NCI-H524 (cell line): ENCODE data around the gene MRPL54.
"Not testable (repeated sequence)": the region's sequence is repeated elsewhere in the genome, so short reads cannot be mapped to it uniquely, and the experiment has no call there.

Source experiments
- DNase-seq, 2 experiments: peaks; one replicate each; lab custom pipeline; 2025; lab: John Stamatoyannopoulos, UW

Gene MRPL54

GRCh38 chr19:3810708-3811355 is 48.4 kb downstream of the MRPL54 start:
- no peak for DNase-seq

DNA sequence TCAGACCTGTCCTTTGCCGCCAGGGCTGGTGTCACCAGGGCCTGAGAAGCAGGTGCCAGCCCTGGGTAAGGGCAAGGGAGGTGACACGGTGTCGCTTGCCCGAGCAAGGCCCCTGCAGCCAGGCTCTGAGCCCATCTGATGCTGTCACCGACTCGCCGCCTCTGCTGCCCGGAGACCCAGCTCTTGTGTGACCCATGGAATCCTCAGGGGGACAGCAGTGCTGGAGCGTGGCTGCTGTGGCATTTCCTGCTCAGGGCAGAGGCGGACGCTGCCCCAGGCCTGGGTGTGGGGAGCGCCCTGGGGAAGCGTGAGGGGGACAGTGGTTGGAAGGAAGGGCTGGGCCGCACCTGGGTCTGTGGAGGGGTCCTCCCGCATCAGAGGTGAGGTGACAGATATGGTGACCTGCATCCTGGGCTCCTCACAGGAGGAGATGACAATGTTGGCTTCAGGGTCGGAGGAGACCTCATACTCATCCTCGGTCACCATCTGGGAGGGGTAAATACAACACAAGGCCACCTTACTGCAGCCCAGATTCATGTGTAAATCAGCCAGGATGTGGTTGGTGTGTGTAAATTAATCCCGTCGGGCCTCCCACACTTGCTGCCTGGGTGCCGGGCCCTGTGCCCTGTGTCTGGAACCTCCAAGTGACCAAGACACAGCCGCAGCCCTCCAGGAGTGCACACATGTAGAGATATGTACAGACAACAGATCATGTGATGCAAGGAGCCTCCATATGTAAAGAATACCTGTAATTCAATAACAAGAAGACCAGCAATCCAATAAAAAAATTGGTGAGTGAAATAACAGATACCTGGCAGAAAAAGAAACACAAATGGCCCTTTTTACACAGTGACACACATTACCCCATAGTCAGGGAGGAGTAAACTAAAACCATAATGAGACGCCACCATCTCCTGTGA is 51.3 kb downstream of the MRPL54 start:
- DNase-seq: no peak

GRCh38 chr19:3814648-3815047 is 52.2 kb downstream of the MRPL54 start:
- no peak for DNase-seq

DNA sequence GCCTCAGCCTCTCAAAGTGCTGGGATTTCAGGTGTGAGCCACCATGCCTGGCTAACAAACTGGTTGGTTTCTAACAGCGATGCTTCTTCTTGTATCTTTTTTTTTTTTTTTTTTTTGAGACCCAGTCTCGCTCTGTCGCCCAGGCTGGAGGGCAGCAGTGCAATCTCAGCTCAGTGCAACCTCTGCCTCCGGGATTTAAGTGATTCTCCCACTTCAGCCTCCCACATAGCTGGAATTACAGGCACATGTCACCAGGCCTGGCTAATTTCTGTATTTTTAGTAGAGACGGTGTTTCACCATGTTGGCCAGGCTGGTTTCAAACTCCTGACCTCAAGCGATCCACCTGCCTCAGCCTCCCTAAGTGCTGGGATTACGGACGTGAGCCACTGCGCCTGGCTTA is 53.7 kb downstream of the MRPL54 start:
- not testable (repeated sequence) for DNase-seq

- no peak for DNase-seq
Measured at GRCh38 chr19:3816566-3817218, 54.2 kb downstream of the MRPL54 start.
